Suppressor macrophage (primary cell): ENCODE data around the gene LCLAT1.
"Not testable (repeated sequence)": the region's sequence is repeated elsewhere in the genome, so short reads cannot be mapped to it uniquely, and the experiment has no call there.

Experiments used
- DNase-seq, 4 experiments: peaks; one replicate each; pipeline ENCODE4 v3.0.0-alpha.2; 2020 to 2022

LCLAT1 gene

GRCh38 chr2:30611583-30611982 is 164.5 kb downstream of the LCLAT1 start:
- peak; percentile 51 to 82 (median 66) for DNase-seq

GRCh38 chr2:30612371-30612770 is 165.3 kb downstream of the LCLAT1 start:
- peak in 3 of 4 experiments; percentile 7 to 26 (median 18) for DNase-seq

GRCh38 chr2:30613001-30613400 is 166.0 kb downstream of the LCLAT1 start:
- peak in 3 of 4 experiments; percentile 15 to 21 (median 15) for DNase-seq

GRCh38 chr2:30614227-30614626 is 167.2 kb downstream of the LCLAT1 start:
- not testable (repeated sequence) for DNase-seq

GRCh38 chr2:30615926-30616325 is 168.9 kb downstream of the LCLAT1 start:
- no peak for DNase-seq

- DNase-seq = no peak
These were observed 173.1 kb downstream of the LCLAT1 start for GRCh38 chr2:30620102-30620501.

GRCh38 chr2:30621836-30622235 is 174.8 kb downstream of the LCLAT1 start:
- DNase-seq = no peak

- DNase-seq = no peak
These were observed 175.4 kb downstream of the LCLAT1 start for GRCh38 chr2:30622452-30622851.

GRCh38 chr2:30625276-30625675 is 178.2 kb downstream of the LCLAT1 start:
- no peak for DNase-seq

- DNase-seq = no peak
These were observed 178.7 kb downstream of the LCLAT1 start for GRCh38 chr2:30625701-30626100.

GRCh38 chr2:30626397-30626796 is 179.4 kb downstream of the LCLAT1 start:
- DNase-seq = no peak

GRCh38 chr2:30627151-30627550 is 180.1 kb downstream of the LCLAT1 start:
- no peak for DNase-seq

- no peak for DNase-seq
These were observed 181.3 kb downstream of the LCLAT1 start for GRCh38 chr2:30628341-30628740.

- no peak for DNase-seq
These were observed 182.8 kb downstream of the LCLAT1 start for GRCh38 chr2:30629866-30630265.

GRCh38 chr2:30631051-30631671 is 184.1 kb downstream of the LCLAT1 start:
- no peak for DNase-seq

GRCh38 chr2:30633039-30633438 is 186.0 kb downstream of the LCLAT1 start:
- DNase-seq = no peak

GRCh38 chr2:30636311-30636710 is 189.3 kb downstream of the LCLAT1 start:
- DNase-seq = peak in 2 of 4 experiments; percentile 18 to 31

GRCh38 chr2:30639836-30640235 is 192.8 kb downstream of the LCLAT1 start:
- DNase-seq = no peak

GRCh38 chr2:30641765-30642345 is 194.8 kb downstream of the LCLAT1 start:
- peak in 1 of 4 experiments; percentile 19 for DNase-seq

- not testable (repeated sequence) for DNase-seq
These were observed 196.0 kb downstream of the LCLAT1 start for GRCh38 chr2:30643013-30643412.

- DNase-seq = no peak
These were observed 196.6 kb downstream of the LCLAT1 start for GRCh38 chr2:30643674-30644073.

- DNase-seq = no peak
These were observed 198.2 kb downstream of the LCLAT1 start for GRCh38 chr2:30645081-30645744.

GRCh38 chr2:30645745-30646119 is 198.7 kb downstream of the LCLAT1 start:
- DNase-seq = peak in 1 of 4 experiments; percentile 2
